ENCODE measurements around the gene EFCAB14. TPM values are rescaled to one million over a fixed set of nuclear protein-coding genes. Genes with fewer than 3 reads are reported as not detected.

The EFCAB14 gene
- total and polyA plus RNA-seq, 2 of the 4 experiments (the other 2 are of a cell fraction), result 28.6 to 43.0 TPM

DNA sequence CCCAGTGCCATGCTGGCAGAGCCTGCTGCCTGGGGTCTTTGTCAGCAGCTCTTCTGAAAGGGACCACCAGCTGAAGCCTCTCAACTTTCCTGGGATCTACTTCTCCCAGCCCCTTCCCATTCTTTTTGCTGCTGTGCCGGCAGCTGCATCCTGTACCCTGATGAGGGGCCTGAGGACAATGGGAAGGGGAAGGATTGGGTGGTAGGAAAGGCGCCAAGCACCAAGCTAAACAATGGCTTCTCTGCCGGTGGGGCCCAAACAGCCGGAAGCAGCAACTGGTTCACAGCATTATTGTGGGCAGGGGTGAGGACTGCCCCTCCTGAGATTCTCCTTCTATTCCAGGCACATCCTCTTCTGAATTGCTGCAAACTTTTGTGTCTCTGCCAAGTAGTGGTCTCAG, 5.0 kb upstream of the EFCAB14 start (continued):
- TF ChIP-seq MAZ (IDR thresholded peaks at IDR 0.05; ENCODE audit: borderline replicate concordance, low read depth, low read length) (no peak), RAD21 (IDR thresholded peaks at IDR 0.05; ENCODE audit: low read length) (no peak), RCOR1 (IDR thresholded peaks at IDR 0.05; ENCODE audit: insufficient replicate concordance, low read length) (no peak), ELK1 (IDR thresholded peaks at IDR 0.05; ENCODE audit: borderline replicate concordance, low read depth, low read length) (no peak)

- CTCF ChIA-PET, result no interaction called here
- BruUV-seq (replicated peaks), result no TSS peak
- no peak for TF ChIP-seq USF2 (IDR thresholded peaks at IDR 0.05; ENCODE audit: low read depth, low read length)
- no peak for TF ChIP-seq POLR2A (IDR thresholded peaks at IDR 0.05; ENCODE audit: low read depth, low read length)
- no peak for TF ChIP-seq MXI1 (IDR thresholded peaks at IDR 0.05; ENCODE audit: borderline replicate concordance, low read depth, low read length)
- TF ChIP-seq, protein P1, sequence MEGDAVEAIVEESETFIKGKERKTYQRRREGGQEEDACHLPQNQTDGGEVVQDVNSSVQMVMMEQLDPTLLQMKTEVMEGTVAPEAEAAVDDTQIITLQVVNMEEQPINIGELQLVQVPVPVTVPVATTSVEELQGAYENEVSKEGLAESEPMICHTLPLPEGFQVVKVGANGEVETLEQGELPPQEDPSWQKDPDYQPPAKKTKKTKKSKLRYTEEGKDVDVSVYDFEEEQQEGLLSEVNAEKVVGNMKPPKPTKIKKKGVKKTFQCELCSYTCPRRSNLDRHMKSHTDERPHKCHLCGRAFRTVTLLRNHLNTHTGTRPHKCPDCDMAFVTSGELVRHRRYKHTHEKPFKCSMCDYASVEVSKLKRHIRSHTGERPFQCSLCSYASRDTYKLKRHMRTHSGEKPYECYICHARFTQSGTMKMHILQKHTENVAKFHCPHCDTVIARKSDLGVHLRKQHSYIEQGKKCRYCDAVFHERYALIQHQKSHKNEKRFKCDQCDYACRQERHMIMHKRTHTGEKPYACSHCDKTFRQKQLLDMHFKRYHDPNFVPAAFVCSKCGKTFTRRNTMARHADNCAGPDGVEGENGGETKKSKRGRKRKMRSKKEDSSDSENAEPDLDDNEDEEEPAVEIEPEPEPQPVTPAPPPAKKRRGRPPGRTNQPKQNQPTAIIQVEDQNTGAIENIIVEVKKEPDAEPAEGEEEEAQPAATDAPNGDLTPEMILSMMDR (conservative IDR thresholded peaks at IDR 0.05; ENCODE audit: low read depth, low read length), result no peak
- TF ChIP-seq FOS (IDR thresholded peaks at IDR 0.05; ENCODE audit: low read depth, low read length), result no peak
- no peak for TF ChIP-seq SMC3 (IDR thresholded peaks at IDR 0.05; ENCODE audit: low read depth, low read length)
- no peak for TF ChIP-seq RCOR1 (IDR thresholded peaks at IDR 0.05; ENCODE audit: insufficient replicate concordance, low read length)
- TF ChIP-seq ELK1 (IDR thresholded peaks at IDR 0.05; ENCODE audit: borderline replicate concordance, low read depth, low read length), result no peak
- no peak for TF ChIP-seq CEBPB (IDR thresholded peaks at IDR 0.05; ENCODE audit: low read depth, low read length)
Measured at GRCh38 chr1:46721686-46722205, 2.8 kb upstream of the EFCAB14 start.

More at GRCh38 chr1:46721686-46722205, 2.8 kb upstream of the EFCAB14 start:
- Histone ChIP-seq H3K9me3 (ENCODE audit: control insufficient read depth, insufficient read depth, low read length) (no peaks in the 10 kb centered on the region), H3K4me1 (ENCODE audit: control insufficient read depth, insufficient read depth, low read length) (peaks cover 10% of the 10 kb centered on the region), H3K27me3 (ENCODE audit: control insufficient read depth, insufficient read depth, low read length) (peaks cover 17% of the 10 kb centered on the region), H3K79me1 (ENCODE audit: low read depth in 1 of 2, low read length in 2 of 2) (peaks cover 12 to 20% of the 10 kb centered on the region in 2 experiments), H3K14ac (replicated peaks; ENCODE audit: low read depth, low read length) (no peak overlapping the region), H2AK9ac (replicated peaks; ENCODE audit: low read depth, low read length, poor library complexity) (no peak overlapping the region), H3K4me3 (ENCODE audit: insufficient read depth, low read depth, low read length) (no peak overlapping the region), H3K9ac (ENCODE audit: low read depth, low read length) (no peak overlapping the region), H2AK5ac (ENCODE audit: low read depth, low read length) (no peak overlapping the region), H3K36me3 (ENCODE audit: control insufficient read depth, insufficient read depth, low read length) (no peaks in the 10 kb centered on the region), H3K23ac (ENCODE audit: low read depth, low read length) (no peak overlapping the region), H3K27ac (ENCODE audit: insufficient read depth, low read length) (no peak overlapping the region), H2BK20ac (ENCODE audit: low read depth, low read length) (no peak overlapping the region), H2BK15ac (ENCODE audit: low read depth, low read length) (no peak overlapping the region), H4K91ac (ENCODE audit: insufficient read depth, low read depth, low read length) (no peak overlapping the region), H3K4me2 (ENCODE audit: low read depth, low read length) (no peak overlapping the region), H2BK5ac (ENCODE audit: low read depth, low read length, poor library complexity, severe bottlenecking) (no peak overlapping the region), H2AFZ (replicated peaks; ENCODE audit: low read length, poor library complexity) (no peak overlapping the region), H3K4ac (ENCODE audit: low read depth, low read length) (no peak overlapping the region), H4K5ac (ENCODE audit: low read depth, low read length) (no peak overlapping the region), H2BK120ac (ENCODE audit: low read depth, low read length) (no peak overlapping the region), H3K9me1 (ENCODE audit: insufficient read depth, low read length) (peaks cover 5% of the 10 kb centered on the region; the same call in 1 of the 2 replicates), H3K18ac (ENCODE audit: low read depth, low read length) (no peak overlapping the region), H4K8ac (ENCODE audit: low read depth in 2 of 2, low read length in 2 of 2) (no peak overlapping the region), H3K56ac (ENCODE audit: extremely low read depth, insufficient read depth, low read length) (no peak overlapping the region), H4K20me1 (ENCODE audit: insufficient read depth, low read length) (peaks cover 6% of the 10 kb centered on the region; the same call in 1 of the 2 replicates)
- no CpG with 5 or more reads among the region's 3 CpGs for WGBS, 2 experiments (ENCODE audit: extremely low coverage in 2 of 2, insufficient read length in 1 of 2)
- DNase-seq (no peak), ATAC-seq (ENCODE audit: low read depth) (no peak)
- POLR2A ChIA-PET (ENCODE audit: unreplicated experiment), result no interaction called here
- in situ Hi-C loops (cut with MboI; ENCODE audit: low sequenced_read_pairs), result loop anchor here (25.0 kb wide), 1 partner anchor 309 kb away; no protein-coding TSS in a partner anchor
- intact Hi-C loops (cut with micrococcal nuclease), result no loop called here
- dilution Hi-C loops (cut with HindIII; ENCODE audit: low sequenced_read_pairs, unreplicated experiment), result no loop called here

Data from IMR-90 (cell line).